ENCODE data around the gene IGSF21. TPM values are rescaled to one million over a fixed set of nuclear protein-coding genes. Genes with fewer than 3 reads are reported as not detected.

IGSF21 gene
- total RNA-seq, 2 donors from 2014 or later: 0.37 to 0.40 TPM

- DNase-seq: no peak
- intact Hi-C loops (cut with DNase I): no loop called here
- Histone ChIP-seq H3K9me3 (no peaks in the 10 kb centered on the region), H3K27me3 (no peaks in the 10 kb centered on the region), H3K27ac (no peak overlapping the region), H3K36me3 (no peaks in the 10 kb centered on the region), H3K4me3 (no peak overlapping the region), H3K9ac (ENCODE audit: low read depth in 2 of 2, low read length in 2 of 2) (no peak overlapping the region), H3K4me1 (no peaks in the 10 kb centered on the region)
- no peak for TF ChIP-seq CTCF (IDR thresholded peaks at IDR 0.05)
These were observed 39.3 kb downstream of the IGSF21 start for GRCh38 chr1:18146886-18147285.

- Histone ChIP-seq H3K4me3 (no peak overlapping the region), H3K36me3 (no peaks in the 10 kb centered on the region), H3K27me3 (no peaks in the 10 kb centered on the region), H3K9ac (ENCODE audit: low read depth in 2 of 2, low read length in 2 of 2) (no peak overlapping the region), H3K9me3 (no peaks in the 10 kb centered on the region), H3K4me1 (no peaks in the 10 kb centered on the region), H3K27ac (no peak overlapping the region)
- DNase-seq: no peak
- no peak for TF ChIP-seq CTCF (IDR thresholded peaks at IDR 0.05)
- intact Hi-C loops (cut with DNase I): no loop called here
These were observed 40.1 kb downstream of the IGSF21 start for GRCh38 chr1:18147672-18148071.

GRCh38 chr1:18148461-18148860, 40.9 kb downstream of the IGSF21 start:
- Histone ChIP-seq H3K4me1 (no peaks in the 10 kb centered on the region), H3K9ac (ENCODE audit: low read depth in 2 of 2, low read length in 2 of 2) (no peak overlapping the region), H3K4me3 (no peak overlapping the region), H3K27me3 (no peaks in the 10 kb centered on the region), H3K36me3 (no peaks in the 10 kb centered on the region), H3K27ac (no peak overlapping the region), H3K9me3 (no peaks in the 10 kb centered on the region)
- DNase-seq: peak; percentile 31
- intact Hi-C loops (cut with DNase I): no loop called here
- no peak for TF ChIP-seq CTCF (IDR thresholded peaks at IDR 0.05)

- intact Hi-C loops (cut with DNase I): no loop called here
- TF ChIP-seq CTCF (IDR thresholded peaks at IDR 0.05): no peak
- Histone ChIP-seq H3K9me3 (no peaks in the 10 kb centered on the region), H3K27me3 (no peaks in the 10 kb centered on the region), H3K27ac (no peak overlapping the region), H3K9ac (ENCODE audit: low read depth in 2 of 2, low read length in 2 of 2) (no peak overlapping the region), H3K4me3 (no peak overlapping the region), H3K36me3 (no peaks in the 10 kb centered on the region), H3K4me1 (no peaks in the 10 kb centered on the region)
- no peak for DNase-seq
These were observed 41.5 kb downstream of the IGSF21 start for GRCh38 chr1:18149027-18149641.

- Histone ChIP-seq H3K4me3 (no peak overlapping the region), H3K9ac (ENCODE audit: low read depth in 2 of 2, low read length in 2 of 2) (no peak overlapping the region), H3K36me3 (no peaks in the 10 kb centered on the region), H3K4me1 (no peaks in the 10 kb centered on the region), H3K9me3 (no peaks in the 10 kb centered on the region), H3K27ac (no peak overlapping the region), H3K27me3 (no peaks in the 10 kb centered on the region)
- DNase-seq: no peak
- no peak for TF ChIP-seq CTCF (IDR thresholded peaks at IDR 0.05)
- intact Hi-C loops (cut with DNase I): no loop called here
These were observed 44.0 kb downstream of the IGSF21 start for GRCh38 chr1:18151436-18152122.
